Measurements from ENCODE around the gene MYO7A.

GRCh38 chr11:77146261-77147035 lies 18.4 kb downstream of the MYO7A start:
- TF ChIP-seq, protein P1, sequence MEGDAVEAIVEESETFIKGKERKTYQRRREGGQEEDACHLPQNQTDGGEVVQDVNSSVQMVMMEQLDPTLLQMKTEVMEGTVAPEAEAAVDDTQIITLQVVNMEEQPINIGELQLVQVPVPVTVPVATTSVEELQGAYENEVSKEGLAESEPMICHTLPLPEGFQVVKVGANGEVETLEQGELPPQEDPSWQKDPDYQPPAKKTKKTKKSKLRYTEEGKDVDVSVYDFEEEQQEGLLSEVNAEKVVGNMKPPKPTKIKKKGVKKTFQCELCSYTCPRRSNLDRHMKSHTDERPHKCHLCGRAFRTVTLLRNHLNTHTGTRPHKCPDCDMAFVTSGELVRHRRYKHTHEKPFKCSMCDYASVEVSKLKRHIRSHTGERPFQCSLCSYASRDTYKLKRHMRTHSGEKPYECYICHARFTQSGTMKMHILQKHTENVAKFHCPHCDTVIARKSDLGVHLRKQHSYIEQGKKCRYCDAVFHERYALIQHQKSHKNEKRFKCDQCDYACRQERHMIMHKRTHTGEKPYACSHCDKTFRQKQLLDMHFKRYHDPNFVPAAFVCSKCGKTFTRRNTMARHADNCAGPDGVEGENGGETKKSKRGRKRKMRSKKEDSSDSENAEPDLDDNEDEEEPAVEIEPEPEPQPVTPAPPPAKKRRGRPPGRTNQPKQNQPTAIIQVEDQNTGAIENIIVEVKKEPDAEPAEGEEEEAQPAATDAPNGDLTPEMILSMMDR (IDR thresholded peaks at IDR 0.05), result no peak
- TF ChIP-seq POLR2AphosphoS5 (IDR thresholded peaks at IDR 0.05) (no peak), EP300 (IDR thresholded peaks at IDR 0.05) (no peak)
